ENCODE results near the gene TRAF3IP1.

Gene TRAF3IP1

DNA sequence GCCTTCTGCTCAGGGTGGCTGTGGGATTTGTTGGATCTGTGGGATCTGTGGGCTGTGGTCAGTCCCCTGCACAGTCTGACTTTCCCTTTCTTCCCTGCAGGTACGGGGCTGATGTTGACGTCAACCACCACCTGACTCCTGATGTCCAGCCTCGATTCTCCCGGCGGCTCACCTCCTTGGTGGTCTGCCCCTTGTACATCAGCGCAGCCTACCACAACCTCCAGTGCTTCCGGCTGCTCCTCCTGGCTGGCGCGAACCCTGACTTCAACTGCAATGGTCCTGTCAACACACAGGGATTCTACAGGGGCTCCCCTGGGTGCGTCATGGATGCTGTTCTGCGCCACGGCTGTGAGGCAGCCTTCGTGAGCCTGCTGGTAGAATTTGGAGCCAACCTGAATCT lies 123.9 kb downstream of the TRAF3IP1 start:
- no peak overlapping the region for H3K4me3 ChIP-seq (ENCODE audit: low read depth, low read length)
- TF ChIP-seq, protein P1, sequence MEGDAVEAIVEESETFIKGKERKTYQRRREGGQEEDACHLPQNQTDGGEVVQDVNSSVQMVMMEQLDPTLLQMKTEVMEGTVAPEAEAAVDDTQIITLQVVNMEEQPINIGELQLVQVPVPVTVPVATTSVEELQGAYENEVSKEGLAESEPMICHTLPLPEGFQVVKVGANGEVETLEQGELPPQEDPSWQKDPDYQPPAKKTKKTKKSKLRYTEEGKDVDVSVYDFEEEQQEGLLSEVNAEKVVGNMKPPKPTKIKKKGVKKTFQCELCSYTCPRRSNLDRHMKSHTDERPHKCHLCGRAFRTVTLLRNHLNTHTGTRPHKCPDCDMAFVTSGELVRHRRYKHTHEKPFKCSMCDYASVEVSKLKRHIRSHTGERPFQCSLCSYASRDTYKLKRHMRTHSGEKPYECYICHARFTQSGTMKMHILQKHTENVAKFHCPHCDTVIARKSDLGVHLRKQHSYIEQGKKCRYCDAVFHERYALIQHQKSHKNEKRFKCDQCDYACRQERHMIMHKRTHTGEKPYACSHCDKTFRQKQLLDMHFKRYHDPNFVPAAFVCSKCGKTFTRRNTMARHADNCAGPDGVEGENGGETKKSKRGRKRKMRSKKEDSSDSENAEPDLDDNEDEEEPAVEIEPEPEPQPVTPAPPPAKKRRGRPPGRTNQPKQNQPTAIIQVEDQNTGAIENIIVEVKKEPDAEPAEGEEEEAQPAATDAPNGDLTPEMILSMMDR (IDR thresholded peaks at IDR 0.05; ENCODE audit: low read depth, low read length, missing control alignments) = no peak
- in situ Hi-C loops (cut with HindIII; ENCODE audit: low sequenced_read_pairs) = no loop called here
- DNase-seq (ENCODE audit: low read depth) = no peak

DNA sequence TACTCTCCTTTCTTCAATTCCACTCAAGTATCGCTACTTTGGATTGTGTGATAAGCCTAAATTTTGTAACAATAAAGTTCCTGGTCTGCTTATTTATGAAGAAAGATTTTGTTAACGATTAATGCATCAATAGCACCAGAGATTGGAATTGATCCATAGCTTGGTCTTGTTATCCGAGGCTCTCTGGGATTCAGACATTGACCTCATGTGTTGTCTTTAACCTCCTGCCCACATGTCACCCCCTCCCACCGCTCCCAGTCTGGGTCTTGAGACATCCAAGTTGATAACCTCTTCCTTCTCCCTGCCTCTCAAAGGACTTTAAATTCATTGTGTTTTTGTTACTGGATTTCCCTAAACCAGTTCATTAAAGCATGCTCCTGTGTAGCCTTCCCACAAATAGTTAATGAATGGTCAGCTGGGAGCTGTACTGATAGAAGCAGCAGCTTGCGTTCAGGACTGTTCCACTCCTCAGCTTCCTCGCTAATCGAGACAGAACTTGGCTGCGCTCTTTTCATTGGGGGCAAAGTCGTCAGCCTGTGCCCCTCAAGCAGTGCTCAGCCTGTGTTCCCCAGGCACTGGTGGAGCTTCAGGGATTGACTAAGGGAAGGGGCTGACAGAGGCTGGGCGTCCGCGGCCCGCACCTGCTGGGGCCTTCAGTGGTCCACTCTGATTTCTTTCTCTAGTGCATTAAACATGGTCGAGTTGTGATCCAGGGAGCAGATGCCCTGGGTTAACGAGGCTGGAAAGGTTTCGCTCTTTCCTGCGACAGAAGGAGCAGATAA lies 125.3 kb downstream of the TRAF3IP1 start:
- in situ Hi-C loops (cut with HindIII; ENCODE audit: low sequenced_read_pairs) = no loop called here
- TF ChIP-seq, protein P1 (IDR thresholded peaks at IDR 0.05; ENCODE audit: low read depth, low read length, missing control alignments) = no peak
- no peak for DNase-seq (ENCODE audit: low read depth)
- no peak overlapping the region for H3K4me3 ChIP-seq (ENCODE audit: low read depth, low read length)

DNA sequence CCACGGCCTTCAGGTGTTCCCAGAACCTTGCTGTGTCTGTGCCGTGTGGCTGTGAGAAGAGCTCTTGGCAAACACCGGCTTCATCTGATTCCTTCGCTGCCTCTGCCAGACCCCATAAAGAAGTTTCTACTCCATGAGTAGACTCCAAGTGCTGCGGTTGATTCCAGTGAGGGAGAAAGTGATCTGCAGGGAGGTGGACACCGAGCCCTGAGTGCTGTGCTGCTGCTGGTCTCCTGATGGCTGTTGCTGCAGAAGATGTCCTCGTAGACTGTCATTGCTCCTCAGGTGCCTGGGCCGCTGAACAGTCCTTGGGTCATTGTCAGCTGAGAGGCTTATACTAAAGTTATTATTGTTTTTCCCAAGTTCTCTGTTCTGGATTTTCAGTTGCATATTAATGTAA lies 126.1 kb downstream of the TRAF3IP1 start:
- no peak overlapping the region for H3K4me3 ChIP-seq (ENCODE audit: low read depth, low read length)
- no peak for DNase-seq (ENCODE audit: low read depth)
- in situ Hi-C loops (cut with HindIII; ENCODE audit: low sequenced_read_pairs) = no loop called here
- TF ChIP-seq, protein P1 (IDR thresholded peaks at IDR 0.05; ENCODE audit: low read depth, low read length, missing control alignments) = no peak

DNA sequence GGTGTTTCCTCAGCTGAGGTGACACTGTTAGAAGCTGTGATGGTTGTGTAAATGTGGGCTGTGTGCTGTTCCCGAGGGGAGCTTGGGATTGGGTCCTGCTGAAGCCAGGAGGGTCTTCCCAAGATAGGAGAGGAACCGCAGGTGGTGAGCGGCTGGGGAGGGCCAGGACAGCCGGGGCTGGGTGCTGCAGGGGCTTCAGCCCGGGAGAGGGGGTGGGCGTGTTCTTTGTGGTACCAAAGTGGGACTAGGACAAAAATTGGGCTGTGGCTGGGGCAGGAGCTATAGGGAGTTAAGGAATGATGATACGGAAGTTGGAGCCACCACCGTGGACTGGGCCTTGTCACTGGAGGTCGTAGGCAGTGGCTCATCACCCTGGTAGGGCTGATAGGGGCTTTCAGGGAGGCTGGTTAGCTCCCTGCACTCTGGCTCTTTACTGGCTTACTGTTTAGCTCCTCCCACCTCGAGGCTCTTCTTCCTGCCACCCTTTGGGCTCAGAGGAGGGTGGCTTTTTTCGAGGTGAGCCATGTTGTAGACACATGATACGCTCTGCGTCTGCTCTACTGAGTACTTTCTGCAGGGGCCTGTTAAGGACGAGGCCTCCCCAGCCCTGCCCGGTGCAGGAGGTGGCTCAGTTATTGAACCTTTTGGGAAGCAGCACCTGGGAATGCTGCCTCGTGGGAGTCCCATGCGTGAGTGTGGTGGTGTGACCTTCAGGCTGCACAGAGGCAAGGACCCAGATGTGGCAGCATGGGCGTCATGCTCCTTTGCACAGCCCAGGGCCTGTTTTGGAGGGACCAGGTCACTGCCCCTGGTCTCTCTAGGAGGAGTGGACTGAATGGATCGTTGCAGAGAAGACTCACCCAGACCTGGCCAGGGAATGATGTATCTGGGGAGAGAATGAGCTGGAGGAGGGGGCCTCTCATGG lies 128.0 kb downstream of the TRAF3IP1 start:
- in situ Hi-C loops (cut with HindIII; ENCODE audit: low sequenced_read_pairs) = no loop called here
- H3K4me3 ChIP-seq (ENCODE audit: low read depth, low read length) = no peak overlapping the region
- TF ChIP-seq, protein P1 (IDR thresholded peaks at IDR 0.05; ENCODE audit: low read depth, low read length, missing control alignments) = no peak
- no peak for DNase-seq (ENCODE audit: low read depth)

DNA sequence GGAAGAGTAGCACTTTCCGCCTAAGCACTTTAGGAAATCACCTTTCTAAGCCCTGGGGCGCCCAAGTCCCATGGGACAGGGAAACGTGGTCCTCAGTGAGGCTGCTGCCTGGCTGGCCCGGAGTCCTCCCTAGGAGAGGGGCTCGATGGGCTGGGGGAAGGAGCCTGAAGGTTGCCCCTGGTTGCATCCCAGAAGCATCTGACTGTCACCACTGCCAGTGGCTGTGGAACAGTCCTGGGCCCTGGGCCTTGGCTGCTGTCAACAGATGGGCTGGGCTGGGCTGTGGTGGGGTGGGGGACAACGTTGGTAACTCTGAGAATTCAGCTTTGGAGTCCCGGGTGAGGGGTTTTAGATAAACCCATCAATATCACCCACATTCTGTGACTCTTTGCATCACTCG lies 128.9 kb downstream of the TRAF3IP1 start:
- TF ChIP-seq, protein P1 (IDR thresholded peaks at IDR 0.05; ENCODE audit: low read depth, low read length, missing control alignments) = no peak
- no peak for DNase-seq (ENCODE audit: low read depth)
- H3K4me3 ChIP-seq (ENCODE audit: low read depth, low read length) = no peak overlapping the region
- in situ Hi-C loops (cut with HindIII; ENCODE audit: low sequenced_read_pairs) = no loop called here

DNA sequence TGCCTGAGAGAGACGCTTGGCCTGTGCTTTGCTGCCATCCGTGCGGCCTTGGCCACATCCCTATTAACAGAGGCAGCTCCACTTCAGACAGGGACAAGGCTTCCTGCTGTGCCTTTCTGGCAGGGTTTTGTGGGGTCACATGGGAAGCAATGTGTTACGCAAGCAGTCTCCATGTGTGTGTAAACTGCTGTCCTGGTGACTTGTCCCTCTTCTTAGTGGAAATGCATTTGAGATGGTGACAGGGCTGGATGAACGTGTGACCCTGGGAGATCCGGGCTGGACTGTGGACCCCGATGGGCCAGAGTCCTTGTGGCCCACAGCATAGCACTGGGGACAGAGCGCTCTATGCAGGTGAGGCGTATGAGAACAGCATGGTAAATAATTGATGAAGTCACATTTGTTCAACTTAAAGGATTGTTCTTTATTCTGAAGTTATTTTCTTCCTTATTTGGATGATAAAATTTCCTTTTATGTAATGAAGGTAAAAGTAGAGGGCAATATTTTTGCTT lies 129.6 kb downstream of the TRAF3IP1 start:
- in situ Hi-C loops (cut with HindIII; ENCODE audit: low sequenced_read_pairs) = no loop called here
- no peak overlapping the region for H3K4me3 ChIP-seq (ENCODE audit: low read depth, low read length)
- TF ChIP-seq, protein P1 (IDR thresholded peaks at IDR 0.05; ENCODE audit: low read depth, low read length, missing control alignments) = no peak
- DNase-seq (ENCODE audit: low read depth) = no peak

Data from astrocyte of the cerebellum (primary cell).